Fibroblast of pulmonary artery (primary cell): ENCODE results near the gene IQCN.
A peak's percentile ranks its signal among the peaks of the same experiment; 100 is the strongest.
"Not testable (repeated sequence)": the region's sequence is repeated elsewhere in the genome, so short reads cannot be mapped to it uniquely, and the experiment has no call there.

Experiments
- DNase-seq: peaks from one replicate; pipeline ENCODE4 v3.0.0-alpha.2; 2010; ENCODE audit warnings: low read depth
- H3K4me3 ChIP-seq: replicated peaks from 2 replicates; pipeline ENCODE4 v1.5.1; 2011; ENCODE audit warnings: low read depth, mild to moderate bottlenecking, control low read depth, low read length, moderate library complexity
- TF ChIP-seq, protein P1 (sequence below): IDR thresholded peaks from 2 replicates; pipeline ENCODE4 v1.5.1; 2011; ENCODE audit warnings: mild to moderate bottlenecking, control low read depth, low read length, inconsistent platforms; ENCODE audit errors: missing control alignments

IQCN gene

DNA sequence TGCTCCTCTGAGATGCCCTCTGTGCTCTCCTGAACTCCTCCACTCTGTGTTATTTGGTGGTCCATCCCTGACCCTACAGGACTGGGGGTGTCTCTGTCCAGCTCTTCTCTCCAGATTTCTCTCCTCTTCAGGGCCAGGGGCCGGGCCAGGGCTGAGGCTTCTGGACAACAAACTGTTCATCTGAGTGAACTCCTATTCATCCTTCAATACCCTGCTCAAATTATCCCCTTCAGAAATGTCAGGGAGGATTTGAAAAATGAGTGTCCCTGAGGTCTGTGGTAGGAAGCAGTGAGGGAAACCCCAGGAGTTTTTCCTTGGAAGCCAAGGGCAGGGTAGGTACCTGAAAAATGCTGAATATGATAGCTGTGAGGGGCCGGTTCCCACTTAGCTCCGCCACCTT is 55.7 kb downstream of the IQCN start:
- TF ChIP-seq, protein P1, sequence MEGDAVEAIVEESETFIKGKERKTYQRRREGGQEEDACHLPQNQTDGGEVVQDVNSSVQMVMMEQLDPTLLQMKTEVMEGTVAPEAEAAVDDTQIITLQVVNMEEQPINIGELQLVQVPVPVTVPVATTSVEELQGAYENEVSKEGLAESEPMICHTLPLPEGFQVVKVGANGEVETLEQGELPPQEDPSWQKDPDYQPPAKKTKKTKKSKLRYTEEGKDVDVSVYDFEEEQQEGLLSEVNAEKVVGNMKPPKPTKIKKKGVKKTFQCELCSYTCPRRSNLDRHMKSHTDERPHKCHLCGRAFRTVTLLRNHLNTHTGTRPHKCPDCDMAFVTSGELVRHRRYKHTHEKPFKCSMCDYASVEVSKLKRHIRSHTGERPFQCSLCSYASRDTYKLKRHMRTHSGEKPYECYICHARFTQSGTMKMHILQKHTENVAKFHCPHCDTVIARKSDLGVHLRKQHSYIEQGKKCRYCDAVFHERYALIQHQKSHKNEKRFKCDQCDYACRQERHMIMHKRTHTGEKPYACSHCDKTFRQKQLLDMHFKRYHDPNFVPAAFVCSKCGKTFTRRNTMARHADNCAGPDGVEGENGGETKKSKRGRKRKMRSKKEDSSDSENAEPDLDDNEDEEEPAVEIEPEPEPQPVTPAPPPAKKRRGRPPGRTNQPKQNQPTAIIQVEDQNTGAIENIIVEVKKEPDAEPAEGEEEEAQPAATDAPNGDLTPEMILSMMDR = no peak
- H3K4me3 ChIP-seq = no peak overlapping the region
- no peak for DNase-seq

DNA sequence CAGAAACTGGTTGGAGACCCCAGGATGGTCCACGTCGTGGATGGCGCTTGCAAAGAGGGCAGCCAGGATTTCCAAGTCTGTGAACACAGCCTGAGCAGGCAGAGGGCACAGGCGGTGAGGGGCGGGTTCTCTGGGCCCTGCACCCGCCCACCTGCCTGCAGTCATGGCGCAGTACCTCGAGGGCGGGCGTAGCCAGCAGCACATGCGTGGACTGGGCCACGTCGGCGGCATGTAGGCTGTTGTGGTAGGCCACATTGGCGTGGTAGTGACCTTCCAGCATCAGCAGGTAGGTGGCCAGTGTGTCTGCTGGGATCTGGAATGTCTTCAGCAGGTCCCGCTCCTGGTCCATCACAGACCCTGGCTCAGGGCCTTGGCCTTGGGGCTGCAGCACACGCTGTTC is 56.1 kb downstream of the IQCN start:
- no peak overlapping the region for H3K4me3 ChIP-seq
- DNase-seq = no peak
- TF ChIP-seq, protein P1 = no peak

DNA sequence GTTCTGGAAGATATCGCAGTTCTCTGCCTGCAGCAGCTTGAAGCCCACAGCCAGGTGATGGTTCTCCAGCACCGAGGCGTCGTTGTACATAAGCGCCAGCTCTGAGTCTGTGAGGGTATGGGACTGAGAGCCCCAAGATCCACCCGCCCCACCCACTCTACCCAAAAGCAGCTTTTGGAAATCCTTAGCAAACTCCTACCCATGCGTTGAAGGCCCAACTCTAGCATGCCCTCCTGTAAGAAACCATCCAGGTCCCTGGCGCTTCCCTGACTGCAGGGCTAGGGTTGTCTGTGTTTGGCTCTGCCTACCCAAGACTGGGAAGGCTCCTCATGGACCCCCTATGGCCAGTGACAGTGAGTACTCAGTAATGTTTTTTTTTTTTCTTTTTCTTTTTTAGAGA is 57.5 kb downstream of the IQCN start:
- H3K4me3 ChIP-seq = no peak overlapping the region
- TF ChIP-seq, protein P1 = no peak
- DNase-seq = no peak

DNA sequence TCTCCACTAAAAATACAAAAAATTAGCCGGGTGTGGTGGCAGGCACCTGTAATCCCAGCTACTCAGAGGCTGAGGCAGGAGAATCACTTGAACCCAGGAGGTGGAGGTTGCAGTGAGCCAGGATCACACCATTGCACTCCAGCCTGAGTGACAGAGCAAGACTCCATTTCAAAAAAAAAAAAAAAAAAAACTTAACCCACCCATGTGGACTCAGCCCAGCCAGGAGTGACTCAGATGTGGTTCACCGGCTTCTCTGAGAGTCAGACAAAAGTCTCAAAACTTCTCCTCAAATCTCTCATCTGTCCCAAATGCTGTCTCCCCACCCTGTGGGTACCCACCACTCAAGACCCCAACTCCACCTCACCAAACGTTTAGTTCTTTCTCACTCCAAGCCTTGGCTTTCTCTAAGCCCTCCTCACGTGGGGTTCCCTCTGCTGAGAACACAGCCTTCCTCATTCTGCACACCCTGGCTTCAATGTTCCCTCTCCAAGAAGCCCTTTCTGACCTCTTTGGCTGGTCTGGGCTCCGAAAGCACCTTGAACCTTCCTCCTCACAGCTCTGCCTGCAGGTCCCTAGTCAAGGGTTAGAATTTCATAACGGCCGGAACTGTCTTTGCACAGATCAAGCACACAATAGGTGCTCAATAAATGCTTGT is 59.3 kb downstream of the IQCN start:
- no peak overlapping the region for H3K4me3 ChIP-seq
- DNase-seq = no peak
- TF ChIP-seq, protein P1 = no peak

DNA sequence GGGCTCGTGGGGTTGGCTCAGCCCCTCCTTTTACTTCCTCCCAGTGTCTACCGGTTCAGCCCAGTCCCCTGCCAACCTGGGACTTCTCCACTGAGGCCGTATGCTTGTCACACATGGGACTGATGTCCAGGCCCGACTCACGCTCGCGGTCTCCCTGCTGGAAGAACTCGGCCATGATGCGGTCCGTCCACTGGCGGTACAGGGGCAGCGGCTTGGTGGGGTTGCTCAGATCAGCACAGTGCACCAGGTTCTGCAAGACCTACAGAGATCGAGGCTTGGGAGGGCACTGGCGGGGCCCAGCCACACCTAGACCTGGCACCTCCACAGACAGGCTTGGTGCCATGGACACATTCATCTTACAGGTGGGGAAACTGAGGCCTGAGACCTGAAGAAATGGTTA is 62.6 kb downstream of the IQCN start:
- DNase-seq = no peak
- TF ChIP-seq, protein P1 = no peak
- H3K4me3 ChIP-seq = no peak overlapping the region

DNA sequence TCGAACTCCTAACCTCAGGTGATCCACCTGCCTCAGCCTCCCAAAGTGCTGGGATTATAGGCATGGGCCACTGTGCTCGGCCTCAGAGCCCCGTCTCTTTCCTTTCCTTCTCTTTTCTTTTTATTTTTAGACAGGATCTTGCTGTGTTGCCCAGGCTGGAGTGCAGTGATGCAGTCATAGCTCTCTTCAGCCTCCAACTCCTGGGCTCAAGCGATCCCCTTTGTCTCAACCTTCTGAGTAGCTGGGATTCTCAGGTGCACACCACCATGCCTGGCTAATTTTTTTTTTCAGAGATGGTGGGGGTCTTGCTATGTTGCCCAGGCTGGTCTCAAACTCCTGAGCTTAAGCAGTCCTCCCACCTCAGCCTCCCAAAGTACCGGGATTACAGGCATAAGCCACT is 64.3 kb downstream of the IQCN start:
- H3K4me3 ChIP-seq, DNase-seq: not testable (repeated sequence)

DNA sequence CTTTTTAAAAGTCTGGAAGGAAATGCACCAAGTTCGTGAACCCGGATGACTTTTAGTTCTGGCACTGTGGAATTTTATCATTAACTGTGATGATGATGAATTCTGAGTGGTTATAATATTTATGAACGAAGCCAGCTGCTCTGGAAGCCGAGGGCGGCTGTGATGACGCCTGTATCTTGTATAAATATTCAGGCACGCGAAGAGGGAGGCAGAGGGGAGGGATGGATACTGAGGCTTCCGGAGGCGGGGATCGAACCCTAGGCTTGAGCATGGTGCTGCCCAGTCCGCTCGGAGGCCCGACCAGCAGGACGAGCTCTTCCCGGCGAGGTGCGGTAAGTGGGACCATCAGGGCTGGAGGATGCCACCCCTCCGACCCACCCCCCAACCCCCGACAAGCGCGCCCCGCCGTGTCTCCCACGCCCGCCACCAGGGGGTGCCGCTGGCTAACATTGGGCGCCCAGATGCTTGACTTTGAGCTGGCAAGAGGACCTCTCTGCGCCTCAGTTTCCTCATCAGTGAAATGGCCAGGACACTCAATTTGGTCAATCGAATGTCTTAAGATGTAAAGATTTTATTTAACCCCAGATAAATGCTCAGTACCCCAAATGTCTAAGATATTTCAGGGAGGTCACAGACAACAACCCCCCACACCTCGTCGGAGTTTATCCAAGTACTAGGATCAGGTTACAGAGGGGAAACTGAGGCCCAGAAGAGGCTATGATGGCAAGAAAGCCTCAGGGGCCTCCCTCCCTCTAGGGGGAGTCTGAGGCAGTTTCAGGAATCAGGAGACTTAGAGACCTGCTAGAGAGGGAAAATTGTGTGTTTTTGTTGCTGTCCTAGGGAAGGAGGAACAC is 65.9 kb downstream of the IQCN start:
- DNase-seq = peak; percentile 84
- no peak overlapping the region for H3K4me3 ChIP-seq
- TF ChIP-seq, protein P1 = peak; percentile 39
